GM12873 (cell line): Measurements from ENCODE around the gene TBX5.

Experiments used
- CTCF ChIP-seq: IDR thresholded peaks from 2 replicates; pipeline ENCODE4 v1.5.1; 2012; ENCODE audit warnings: low read depth, mild to moderate bottlenecking, moderate library complexity, low read length, control low read depth; ENCODE audit not compliant: insufficient read depth; ENCODE audit errors: missing control alignments

TBX5 gene

GRCh38 chr12:114361545-114361944, 44.4 kb downstream of the TBX5 start:
- TF ChIP-seq CTCF: no peak

- no peak for TF ChIP-seq CTCF
Measured at GRCh38 chr12:114360485-114360884, 45.5 kb downstream of the TBX5 start.

GRCh38 chr12:114355389-114356088, 50.4 kb downstream of the TBX5 start:
- TF ChIP-seq CTCF: peak; percentile 32

- TF ChIP-seq CTCF: no peak
Measured at GRCh38 chr12:114347861-114348260, 58.1 kb downstream of the TBX5 start.

GRCh38 chr12:114344831-114345230, 61.1 kb downstream of the TBX5 start:
- no peak for TF ChIP-seq CTCF

- TF ChIP-seq CTCF: no peak
Measured at GRCh38 chr12:114344303-114344663, 61.7 kb downstream of the TBX5 start.

- TF ChIP-seq CTCF: no peak
Measured at GRCh38 chr12:114343585-114344302, 62.2 kb downstream of the TBX5 start.
